Fibroblast of pulmonary artery (primary cell): ENCODE results near the gene RNF214.
A peak's percentile ranks its signal among the peaks of the same experiment; 100 is the strongest.

Experiments
- DNase-seq: peaks from one replicate; pipeline ENCODE4 v3.0.0-alpha.2; 2010; ENCODE audit warnings: low read depth
- H3K4me3 ChIP-seq: replicated peaks from 2 replicates; pipeline ENCODE4 v1.5.1; 2011; ENCODE audit warnings: low read depth, mild to moderate bottlenecking, control low read depth, low read length, moderate library complexity
- CTCF ChIP-seq: IDR thresholded peaks from 2 replicates; pipeline ENCODE4 v1.5.1; 2011; ENCODE audit warnings: mild to moderate bottlenecking, control low read depth, low read length, inconsistent platforms; ENCODE audit errors: missing control alignments

Gene RNF214

GRCh38 chr11:117219455-117219854 lies 13.0 kb upstream of the RNF214 start:
- no peak for DNase-seq
- no peak overlapping the region for H3K4me3 ChIP-seq
- no peak for TF ChIP-seq CTCF

DNA sequence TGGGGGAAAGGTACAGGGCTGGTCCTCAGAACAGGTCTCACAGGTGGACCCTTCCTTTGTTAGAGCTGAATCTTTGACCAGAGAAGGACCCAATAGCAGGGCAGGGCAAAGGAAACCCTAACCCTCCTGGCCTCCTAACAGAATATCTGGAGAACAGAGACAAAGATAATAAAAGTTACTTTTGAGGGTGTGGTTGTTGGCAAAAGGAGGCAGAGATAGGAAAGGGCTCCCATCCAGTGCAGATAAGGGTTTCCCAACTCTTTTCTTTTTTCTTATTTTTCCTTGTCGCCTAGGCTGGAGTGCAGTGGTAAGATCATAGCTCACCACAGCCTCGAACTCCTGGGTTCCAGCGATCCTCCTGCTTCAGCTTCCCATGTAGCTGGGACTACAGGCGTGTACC lies 12.5 kb upstream of the RNF214 start:
- H3K4me3 ChIP-seq = no peak overlapping the region
- no peak for TF ChIP-seq CTCF
- DNase-seq = no peak

DNA sequence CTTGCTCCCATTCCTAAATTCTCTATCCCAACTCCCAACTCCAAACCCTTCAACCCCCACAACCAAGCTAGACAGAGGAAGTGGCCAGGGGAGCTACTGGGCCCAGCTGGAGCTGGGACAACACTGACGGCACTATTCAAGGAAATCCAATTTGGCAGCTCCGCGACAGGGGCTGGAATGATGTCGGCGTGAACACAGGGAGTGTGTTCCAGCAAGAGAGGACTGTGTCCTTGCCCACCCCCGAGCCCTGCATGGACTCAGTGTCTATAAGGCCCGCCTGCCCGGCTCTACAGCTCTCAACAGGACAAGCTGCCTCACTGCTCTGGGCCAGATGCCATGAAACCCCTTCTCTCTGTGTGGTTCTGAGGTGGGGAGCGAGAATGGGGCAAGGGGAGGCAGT lies 11.9 kb upstream of the RNF214 start:
- DNase-seq = peak; percentile 45
- no peak for TF ChIP-seq CTCF
- no peak overlapping the region for H3K4me3 ChIP-seq

DNA sequence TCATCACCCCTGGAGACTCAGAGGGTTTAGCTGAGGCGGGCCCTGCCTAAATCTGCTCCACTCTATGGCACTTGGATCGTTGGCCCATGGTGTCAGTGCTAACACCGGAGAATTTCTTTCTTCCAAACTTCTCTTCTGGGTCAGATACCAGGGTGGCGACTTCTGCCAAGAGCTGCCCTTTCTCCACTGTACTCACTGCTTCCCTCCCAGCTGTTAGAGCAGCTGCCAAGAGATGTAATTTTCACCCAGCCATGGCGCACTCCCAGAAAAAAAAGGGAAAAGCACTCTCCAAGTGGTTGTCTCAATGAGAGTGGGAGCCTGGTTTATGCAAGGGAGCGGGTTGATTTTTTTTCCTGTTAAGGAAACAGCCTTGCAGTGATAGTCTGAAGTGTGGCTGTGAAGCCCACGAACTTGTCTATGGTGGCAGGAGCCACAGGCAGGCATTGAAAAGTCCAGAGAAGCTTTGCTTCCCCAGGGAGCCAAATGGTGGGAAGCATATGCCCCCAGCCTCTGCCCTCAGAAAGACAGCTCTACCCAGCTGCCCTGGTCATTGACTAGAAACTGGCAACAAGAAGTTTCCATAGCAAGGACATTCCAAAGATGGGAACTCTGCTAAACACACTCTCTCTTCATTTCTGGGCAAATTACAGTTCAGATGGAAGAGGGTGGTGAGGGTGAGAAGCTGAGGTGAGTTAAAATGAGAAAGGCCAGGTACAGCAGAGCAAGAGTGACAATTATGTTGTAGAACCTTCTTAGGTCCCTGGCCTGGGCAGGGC lies 11.3 kb upstream of the RNF214 start:
- no peak overlapping the region for H3K4me3 ChIP-seq
- TF ChIP-seq CTCF = no peak
- DNase-seq = peak; percentile 60

GRCh38 chr11:117221775-117222517 lies 10.5 kb upstream of the RNF214 start:
- peak; percentile 72 for DNase-seq
- no peak for TF ChIP-seq CTCF
- no peak overlapping the region for H3K4me3 ChIP-seq

- no peak overlapping the region for H3K4me3 ChIP-seq
- no peak for TF ChIP-seq CTCF
- DNase-seq = no peak
These were observed 9.3 kb upstream of the RNF214 start for GRCh38 chr11:117222991-117223740.
